Heart left ventricle (tissue), 16 donors: Measurements from ENCODE around the gene NCR1. TPM values are rescaled to one million over a fixed set of nuclear protein-coding genes. Genes with fewer than 3 reads are reported as not detected.
"Not testable (repeated sequence)": the region's sequence is repeated elsewhere in the genome, so short reads cannot be mapped to it uniquely, and the experiment has no call there.

Experiments used
- ATAC-seq, 4 donors: fragments of 200-7000 bp; cut with Tn5 transposase; one replicate each; pipeline ENCODE4 v1.9.1; 2020 to 2022; ENCODE audit warnings: moderate library complexity in 4 of 4, mild to moderate bottlenecking in 3 of 4, moderate number of reproducible peaks in 1 of 4
- DNase-seq, 5 donors: peaks; one replicate each; pipeline ENCODE4 v3.0.0-alpha.2; 2020
- H3K27ac ChIP-seq, 12 donors: fragments of 200-600 bp; sonication (generic) in 4 of 12; one replicate each; pipeline versions ENCODE4 v1.5.0 to v1.8.0; 2016 to 2022; ENCODE audit warnings: mild to moderate bottlenecking in 2 of 12
- H3K27me3 ChIP-seq, 9 donors: fragments of 200-600 bp; sonication (generic) in 2 of 9; one replicate each; pipeline versions ENCODE4 v1.5.1 to v1.8.0; 2016 to 2022; ENCODE audit warnings: mild to moderate bottlenecking in 3 of 9
- H3K36me3 ChIP-seq, 9 donors: fragments of 200-600 bp; sonication (generic) in 2 of 9; one replicate each; pipeline versions ENCODE4 v1.5.0 to v1.8.0; 2018 to 2022; ENCODE audit warnings: mild to moderate bottlenecking in 2 of 9
- H3K4me1 ChIP-seq, 12 donors: fragments of 200-600 bp; sonication (generic) in 4 of 12; one replicate each; pipeline versions ENCODE4 v1.5.0 to v1.8.0; 2016 to 2022; ENCODE audit warnings: mild to moderate bottlenecking in 3 of 12
- H3K4me3 ChIP-seq, 12 donors: fragments of 200-600 bp; sonication (generic) in 4 of 12; one replicate each; pipeline versions ENCODE4 v1.5.0 to v1.8.0; 2017 to 2022; ENCODE audit warnings: mild to moderate bottlenecking in 9 of 12, moderate library complexity in 4 of 12
- H3K9me3 ChIP-seq, 12 donors: fragments of 200-600 bp; sonication (generic) in 4 of 12; one replicate each; pipeline versions ENCODE4 v1.5.0 to v1.8.0; 2016 to 2022; ENCODE audit warnings: mild to moderate bottlenecking in 1 of 12
- POLR2A ChIP-seq, 2 donors: fragments of 450-650 bp; IDR thresholded peaks; one replicate each; pipeline ENCODE4 v1.6.1; 2017; ENCODE audit warnings: antibody characterized with exemption in 2 of 2, mild to moderate bottlenecking in 2 of 2, moderate library complexity in 2 of 2
- WGBS, 4 donors: extraction: QIAGEN DNeasy Blood & Tissue Kit in 2 of 4; methylation state at CpG; one replicate each; pipeline versions ENCODE4 v1.1.5 to v1.1.7; 2013 to 2018; 5-methylcytosine and 5-hydroxymethylcytosine counted together
- intact Hi-C, 10 donors: fragments of 100-400 bp; cut with DNase I; formaldehyde crosslinking; loops; one replicate each; pipeline versions ENCODE4 v1.11.1 to v1.14.2; 2022
- polyA plus RNA-seq, 2 donors: library from polyadenylated mRNA; stranded (reverse); fragments of 200-250 nt; gene quantifications; one replicate each; pipeline ENCODE4 v1.2.3, GENCODE V29; 2013
- total RNA-seq, 9 donors: library from RNA; depleted of rRNA in 2 of 9; stranded (reverse); fragments of >200 nt in 2 of 9; fragmentation: NEBNext Ultra II Directional in 3 of 9; extraction: Animal tissue kit (Norgen Biotek cat#: 25700) in 3 of 9; gene quantifications; one replicate each; pipeline versions ENCODE4 v1.1.0 to v1.2.4, GENCODE V29; 2016 to 2023
- TF ChIP-seq, protein P1 (sequence below), 12 donors: fragments of 200-600 bp; sonication (generic) in 4 of 12; IDR thresholded peaks; one replicate each; pipeline versions ENCODE4 v1.5.0 to v1.8.0; 2018 to 2022; ENCODE audit warnings: antibody characterized with exemption in 12 of 12, mild to moderate bottlenecking in 5 of 12
- donor health status: ischemic (EF 13 %, LVEDD 7.1; RV severe dilation, severe dysfunction).
- donor health status: healthy with polysubstance abuse.
- donor health status: DM: no; HTN: yes; CAD: no.
- donor health status: DM: no; HTN: no; CAD: no.
- donor health status: ischemic (EF 25% LVEDD 6.9; RV normal size, moderate dysfunction).
- donor health status: ischemic (EF 25% LVEDD 5.7; RV mildly dilated, moderate dysfunction).
- donor health status: healthy.
- donor health status: DM: yes; HTN: yes; CAD: no.
- donor health status: ischemic (EF 35%, LVEDD 5.7; RV mildly dilated, moderate dysfunction).
- donor health status: nonischemic (EF 11% LVEDD 7.7; RV severe dilation, severe dysfunction).
- donor health status: DM: yes; HTN: yes; CAD: no.
- donor health status: PGD.
- donor health status: ischemic (EF 29% LVEDD 5.4; RV normal size, mild dysfunction).
- donor health status: nonischemic (EF 23%, LVEDD 6.1; RV moderate dilation, normal function).

Gene NCR1
- total and polyA plus RNA-seq, 11 donors, result 0.33 to 1.2 TPM; not detected in 9

- Histone ChIP-seq H3K9me3 (no peaks in the 10 kb centered on the region), H3K36me3 (no peaks in the 10 kb centered on the region), H3K4me3 (no peak overlapping the region), H3K4me1 (no peaks in the 10 kb centered on the region), H3K27ac (no peak overlapping the region), H3K27me3 (peaks cover 0 to 21% (median 5%) of the 10 kb centered on the region in 9 donors)
- DNase-seq (no peak), ATAC-seq (no peak)
- TF ChIP-seq, protein P1, sequence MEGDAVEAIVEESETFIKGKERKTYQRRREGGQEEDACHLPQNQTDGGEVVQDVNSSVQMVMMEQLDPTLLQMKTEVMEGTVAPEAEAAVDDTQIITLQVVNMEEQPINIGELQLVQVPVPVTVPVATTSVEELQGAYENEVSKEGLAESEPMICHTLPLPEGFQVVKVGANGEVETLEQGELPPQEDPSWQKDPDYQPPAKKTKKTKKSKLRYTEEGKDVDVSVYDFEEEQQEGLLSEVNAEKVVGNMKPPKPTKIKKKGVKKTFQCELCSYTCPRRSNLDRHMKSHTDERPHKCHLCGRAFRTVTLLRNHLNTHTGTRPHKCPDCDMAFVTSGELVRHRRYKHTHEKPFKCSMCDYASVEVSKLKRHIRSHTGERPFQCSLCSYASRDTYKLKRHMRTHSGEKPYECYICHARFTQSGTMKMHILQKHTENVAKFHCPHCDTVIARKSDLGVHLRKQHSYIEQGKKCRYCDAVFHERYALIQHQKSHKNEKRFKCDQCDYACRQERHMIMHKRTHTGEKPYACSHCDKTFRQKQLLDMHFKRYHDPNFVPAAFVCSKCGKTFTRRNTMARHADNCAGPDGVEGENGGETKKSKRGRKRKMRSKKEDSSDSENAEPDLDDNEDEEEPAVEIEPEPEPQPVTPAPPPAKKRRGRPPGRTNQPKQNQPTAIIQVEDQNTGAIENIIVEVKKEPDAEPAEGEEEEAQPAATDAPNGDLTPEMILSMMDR (IDR thresholded peaks at IDR 0.05), result no peak
- no peak for TF ChIP-seq POLR2A (IDR thresholded peaks at IDR 0.05)
- intact Hi-C loops, result no loop called here
- WGBS, 4 donors, result 81 to 86% (median 82%) methylated on average over 3 of the region's 3 CpGs
Observed at GRCh38 chr19:54902061-54902460, 3.9 kb upstream of the NCR1 start.

DNA sequence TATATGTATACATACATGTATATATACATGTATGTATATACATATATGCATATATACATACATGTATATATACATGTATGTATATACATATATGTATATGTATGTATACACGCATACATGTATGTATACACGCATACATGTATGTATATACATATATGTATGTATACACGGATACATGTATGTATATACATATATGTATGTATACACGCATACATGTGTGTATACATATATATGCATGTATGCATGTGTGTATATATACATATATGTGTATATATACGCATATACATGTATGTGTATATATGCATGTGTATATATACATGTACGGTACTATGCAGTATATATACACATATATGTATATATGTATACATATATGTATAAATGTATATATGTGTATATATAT, 2.6 kb upstream of the NCR1 start:
- WGBS, 4 donors, result 88 to 92% (median 91%) methylated on average over 6 of the region's 6 CpGs
- no peak overlapping the region for H3K4me3 ChIP-seq
- H3K4me1 ChIP-seq, result no peaks in the 10 kb centered on the region
- intact Hi-C loops, result no loop called here
- H3K27ac ChIP-seq, result no peak overlapping the region
- no peak for TF ChIP-seq POLR2A (IDR thresholded peaks at IDR 0.05)
- TF ChIP-seq, protein P1 (IDR thresholded peaks at IDR 0.05), result no peak
- peaks cover 0 to 24% (median 5%) of the 10 kb centered on the region in 9 donors for H3K27me3 ChIP-seq
- no peak for ATAC-seq
- H3K9me3 ChIP-seq, result no peaks in the 10 kb centered on the region
- H3K36me3 ChIP-seq, result no peaks in the 10 kb centered on the region
- DNase-seq, result no peak

DNA sequence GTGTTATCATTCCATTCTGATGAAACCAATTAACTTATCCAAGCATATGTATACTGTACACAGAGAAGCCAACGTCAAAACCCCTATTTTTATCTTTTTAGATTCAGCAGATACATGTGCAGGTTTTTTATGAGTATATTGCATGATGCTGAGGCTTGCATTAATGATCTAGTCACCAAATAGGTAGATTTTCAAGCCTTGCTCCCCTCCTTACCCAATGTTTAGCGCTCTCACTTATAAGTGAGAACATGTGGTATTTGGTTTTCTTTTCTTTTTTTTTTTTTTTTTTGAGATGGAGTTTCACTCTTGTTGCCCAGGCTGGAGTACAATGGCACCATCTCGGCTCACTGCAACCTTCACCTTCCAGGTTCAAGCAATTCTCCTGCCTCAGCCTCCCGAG, 1.7 kb upstream of the NCR1 start:
- H3K27ac ChIP-seq, H3K36me3 ChIP-seq, H3K9me3 ChIP-seq, intact Hi-C loops, H3K4me3 ChIP-seq, ATAC-seq, DNase-seq, H3K4me1 ChIP-seq: not testable (repeated sequence)
- peaks cover 0 to 20% (median 5%) of the 10 kb centered on the region in 9 donors for H3K27me3 ChIP-seq
- WGBS, 4 donors, result 73 to 83% (median 76%) methylated on average over 4 of the region's 4 CpGs

- Histone ChIP-seq H3K27me3 (peaks cover 0 to 12% (median 2%) of the 10 kb centered on the region in 9 donors), H3K36me3 (no peaks in the 10 kb centered on the region), H3K9me3 (no peaks in the 10 kb centered on the region), H3K4me3 (no peak overlapping the region), H3K4me1 (no peaks in the 10 kb centered on the region), H3K27ac (no peak overlapping the region)
- intact Hi-C loops, result no loop called here
- DNase-seq, result no peak
- ATAC-seq, result no peak
- TF ChIP-seq POLR2A (IDR thresholded peaks at IDR 0.05), result no peak
- TF ChIP-seq, protein P1 (IDR thresholded peaks at IDR 0.05), result no peak
- 21 to 33% (median 27%) methylated on average over 5 of the region's 5 CpGs for WGBS, 4 donors
Observed at GRCh38 chr19:54905421-54905802, 536 bp upstream of the NCR1 start.

DNA sequence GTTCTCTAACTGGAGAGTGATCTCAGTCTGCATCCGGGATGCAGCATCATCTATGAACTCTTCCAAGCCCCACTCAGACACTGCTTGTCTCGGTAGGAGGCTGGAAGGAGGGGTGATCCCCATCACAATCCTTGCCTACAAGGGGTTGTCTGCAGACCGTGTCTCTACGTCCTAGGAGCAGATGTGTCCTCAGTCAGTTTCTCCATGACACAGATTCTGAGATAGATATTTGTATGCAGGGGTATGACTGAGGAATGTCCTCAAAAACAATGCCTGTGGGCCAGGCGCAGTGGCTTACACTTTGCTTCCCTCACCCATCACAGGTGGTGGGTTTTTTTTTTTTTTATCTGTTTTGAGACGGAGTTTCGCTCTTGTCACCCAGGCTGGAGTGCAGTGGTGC, 871 bp downstream of the NCR1 start:
- no peak for TF ChIP-seq POLR2A (IDR thresholded peaks at IDR 0.05)
- TF ChIP-seq, protein P1 (IDR thresholded peaks at IDR 0.05), result no peak
- WGBS, 4 donors, result 80 to 91% (median 83%) methylated on average over 6 to 7 of the region's 7 CpGs
- H3K27ac ChIP-seq, result no peak overlapping the region

DNA sequence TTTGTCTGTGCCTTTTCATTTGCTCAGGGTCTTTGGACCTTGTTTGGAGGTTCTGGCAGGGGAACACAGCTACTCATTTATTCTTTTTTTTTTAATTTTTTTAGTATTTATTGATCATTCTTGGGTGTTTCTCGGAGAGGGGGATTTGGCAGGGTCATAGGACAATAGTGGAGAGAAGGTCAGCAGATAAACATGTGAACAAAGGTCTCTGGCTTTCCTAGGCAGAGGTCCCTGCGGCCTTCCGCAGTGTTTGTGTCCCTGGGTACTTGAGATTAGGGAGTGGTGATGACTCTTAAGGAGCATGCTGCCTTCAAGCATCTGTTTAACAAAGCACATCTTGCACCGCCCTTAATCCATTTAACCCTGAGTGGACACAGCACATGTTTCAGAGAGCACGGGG, 2.0 kb downstream of the NCR1 start:
- WGBS, 4 donors, result 56 to 64% (median 61%) methylated on average over 4 to 5 of the region's 5 CpGs
- H3K9me3 ChIP-seq, H3K4me3 ChIP-seq, ATAC-seq, DNase-seq, intact Hi-C loops, H3K27ac ChIP-seq, H3K4me1 ChIP-seq, H3K36me3 ChIP-seq: not testable (repeated sequence)
- peaks cover 0 to 12% (median 0%) of the 10 kb centered on the region in 9 donors for H3K27me3 ChIP-seq

More for the DNA sequence above, 871 bp downstream of the NCR1 start:
- Histone ChIP-seq H3K4me3 (peak overlapping the region in 1 of 12 donors; percentile 1), H3K27me3 (peaks cover 0 to 12% (median 0%) of the 10 kb centered on the region in 9 donors), H3K9me3 (no peaks in the 10 kb centered on the region), H3K36me3 (no peaks in the 10 kb centered on the region), H3K4me1 (no peaks in the 10 kb centered on the region)
- intact Hi-C loops, result no loop called here
- ATAC-seq (no peak), DNase-seq (no peak)
